HCT116 (cell line): ENCODE measurements around the gene AFAP1. TPM values are rescaled to one million over a fixed set of nuclear protein-coding genes. Genes with fewer than 3 reads are reported as not detected.

Source experiments
- ATAC-seq: fragments of 200-7000 bp; cut with Tn5 transposase; 2 replicates; pipeline ENCODE4 v1.9.1; 2020; ENCODE audit warnings: mild to moderate bottlenecking, moderate library complexity
- BruUV-seq: library from RNA; stranded (reverse); fragments of 400-500 nt; replicated peaks from 2 replicates; lab custom pipeline; 2021; lab: Mats Ljungman, UMichigan
- CTCF ChIA-PET: fragments of 300-600 bp; sonication (Branson Sonifier 250); formaldehyde crosslinking; loops from one replicate; lab custom pipeline; 2021; ENCODE audit warnings: antibody characterized with exemption; lab: Charles Lee
- POLR2A ChIA-PET: fragments of 300-600, 350-600 bp; sonication (Branson Sonifier 250); formaldehyde crosslinking; loops from one replicate; lab custom pipeline; 2021; ENCODE audit warnings: antibody characterized with exemption; lab: Charles Lee
- RAD21 ChIA-PET, 2 experiments: fragments of 300-600 bp; sonication (Branson Sonifier 250); formaldehyde crosslinking; loops; one replicate each; lab custom pipeline; 2023; ENCODE audit warnings: low total read pairs in 2 of 2; ENCODE audit not compliant: uncharacterized antibody in 2 of 2, unreplicated experiment in 2 of 2, low non-redundant PET in 1 of 2; lab: Charles Lee
- DNase-seq: peaks from one replicate; pipeline ENCODE4 v3.0.0-alpha.2; 2010; ENCODE audit warnings: low read depth, low spot score
- H2AFZ ChIP-seq: fragments of 200-600 bp; shearing (Covaris generic), sonication (generic); 2 replicates; pipeline ENCODE4 v1.6.1; 2017; ENCODE audit warnings: low read depth, mixed run types, mixed read lengths, antibody characterized with exemption, low read length; ENCODE audit not compliant: poor library complexity, severe bottlenecking
- H3K27ac ChIP-seq: 2 replicates; pipeline ENCODE4 v1.5.1; 2012; ENCODE audit warnings: low read depth, low read length
- H3K27me3 ChIP-seq: fragments of 200-600 bp; sonication (generic); 2 replicates; pipeline ENCODE4 v1.6.1; 2016; ENCODE audit warnings: mixed run types, low read length, mixed read lengths; ENCODE audit not compliant: insufficient read depth
- H3K36me3 ChIP-seq, 2 experiments: fragments of 200-500 bp in 1 of 2; fragments of 200-600 bp in 1 of 2; sonication (Bioruptor generic) in 1 of 2; sonication (generic) in 1 of 2; 2 replicates each; pipeline versions ENCODE4 v1.5.1 to v1.6.1; 2014 to 2016; ENCODE audit warnings: low read length in 2 of 2, inconsistent platforms in 1 of 2, mixed read lengths in 1 of 2, mixed run types in 1 of 2; ENCODE audit not compliant: insufficient read depth in 2 of 2, control insufficient read depth in 1 of 2
- H3K4me1 ChIP-seq, 2 experiments: fragments of 200-600 bp in 1 of 2; sonication (generic) in 1 of 2; 2 replicates each; pipeline versions ENCODE4 v1.5.1 to v1.6.1; 2012 to 2017; ENCODE audit warnings: low read length in 2 of 2, inconsistent platforms in 1 of 2, mild to moderate bottlenecking in 1 of 2, mixed read lengths in 1 of 2, mixed run types in 1 of 2, moderate library complexity in 1 of 2; ENCODE audit not compliant: insufficient read depth in 2 of 2, control insufficient read depth in 1 of 2
- H3K4me2 ChIP-seq: fragments of 200-600 bp; sonication (generic); 2 replicates; pipeline ENCODE4 v1.6.1; 2017; ENCODE audit warnings: mixed run types, low read length, mixed read lengths
- H3K4me3 ChIP-seq, 2 experiments: fragments of 200-600 bp in 1 of 2; sonication (generic) in 1 of 2; replicated peaks in 1 of 2; 2 replicates each; pipeline ENCODE4 v1.5.1; 2011 to 2016; ENCODE audit warnings: low read length in 2 of 2, control low read depth in 1 of 2, low read depth in 1 of 2, mild to moderate bottlenecking in 1 of 2, mixed read lengths in 1 of 2, mixed run types in 1 of 2
- H3K79me2 ChIP-seq: fragments of 200-600 bp; sonication (generic); 2 replicates; pipeline ENCODE4 v1.6.1; 2017; ENCODE audit warnings: mild to moderate bottlenecking, mixed run types, low read length, moderate library complexity, mixed read lengths; ENCODE audit not compliant: insufficient read depth
- H3K9ac ChIP-seq: fragments of 200-600 bp; sonication (generic); 2 replicates; pipeline ENCODE4 v1.6.1; 2016; ENCODE audit warnings: low read length, mixed read lengths
- H3K9me2 ChIP-seq: fragments of 200-600 bp; sonication (generic), shearing (Covaris generic); 2 replicates; pipeline ENCODE4 v1.6.1; 2017; ENCODE audit warnings: mixed run types, mild to moderate bottlenecking, moderate library complexity; ENCODE audit not compliant: insufficient read depth
- H3K9me3 ChIP-seq, 2 experiments: fragments of 200-500 bp in 1 of 2; fragments of 200-600 bp in 1 of 2; sonication (Bioruptor generic) in 1 of 2; sonication (generic) in 1 of 2; 2 replicates each; pipeline ENCODE4 v1.6.1; 2014 to 2017; ENCODE audit warnings: low read length in 2 of 2, mixed read lengths in 2 of 2, inconsistent platforms in 1 of 2, low read depth in 1 of 2, mild to moderate bottlenecking in 1 of 2, mixed run types in 1 of 2, moderate library complexity in 1 of 2; ENCODE audit not compliant: control insufficient read depth in 1 of 2, insufficient read depth in 1 of 2
- H4K20me1 ChIP-seq: fragments of 200-600 bp; sonication (generic), shearing (Covaris generic); 2 replicates; pipeline ENCODE4 v1.6.1; 2017; ENCODE audit warnings: mixed run types, mild to moderate bottlenecking, moderate library complexity; ENCODE audit not compliant: insufficient read depth
- EGR1 ChIP-seq: IDR thresholded peaks from 2 replicates; pipeline ENCODE4 v1.6.1; 2012; ENCODE audit warnings: low read depth
- ELF1 ChIP-seq: IDR thresholded peaks from 2 replicates; pipeline ENCODE4 v1.6.1; 2012; ENCODE audit warnings: low read depth, borderline replicate concordance
- FOSL1 ChIP-seq: IDR thresholded peaks from 2 replicates; pipeline ENCODE4 v1.6.1; 2012; ENCODE audit warnings: low read depth
- POLR2AphosphoS5 ChIP-seq: IDR thresholded peaks from 2 replicates; pipeline ENCODE4 v1.6.1; 2011; ENCODE audit warnings: mild to moderate bottlenecking, low read depth, low read length, moderate library complexity
- TCF7L2 ChIP-seq: IDR thresholded peaks from 2 replicates; pipeline ENCODE4 v1.7.0; 2011; ENCODE audit warnings: borderline replicate concordance, inconsistent platforms; ENCODE audit not compliant: insufficient read depth, insufficient read length; ENCODE audit errors: extremely low read depth
- ZBTB33 ChIP-seq: IDR thresholded peaks from 2 replicates; pipeline ENCODE4 v1.6.1; 2011; ENCODE audit warnings: mild to moderate bottlenecking, low read length, moderate library complexity; ENCODE audit not compliant: insufficient replicate concordance; ENCODE audit errors: extremely low read depth
- ZFX ChIP-seq: fragments of 450-650 bp; IDR thresholded peaks from 2 replicates; pipeline ENCODE4 v1.6.1; 2017
- intact Hi-C: fragments of 100-400 bp; cut with micrococcal nuclease; formaldehyde crosslinking; loops from 2 replicates; pipeline ENCODE4 v1.10.0; 2022
- total RNA-seq: library from RNA; stranded (reverse); gene quantifications from one replicate; pipeline ENCODE4 v1.2.1, GENCODE V29; 2021; ENCODE audit not compliant: unreplicated experiment

AFAP1 gene
- total RNA-seq, 1 experiment from 2014 or later, result 19.4 TPM

- no peaks in the 10 kb centered on the region for H3K9me3 ChIP-seq
- DNase-seq, result no peak
- BruUV-seq, result no TSS peak
- no peak for ATAC-seq
- no peak overlapping the region for H2AFZ ChIP-seq
- intact Hi-C loops, result no loop called here
- ChIA-PET CTCF (interaction anchor here (0.6 kb wide), 1 partner anchor 42 kb away, joined by 3 read pairs; no protein-coding TSS in a partner anchor), POLR2A (no interaction called here), RAD21 (no interaction called here)
- H3K9ac ChIP-seq, result no peak overlapping the region
- TF ChIP-seq ELF1 (no peak), EGR1 (no peak), POLR2AphosphoS5 (no peak), ZFX (no peak), FOSL1 (no peak), ZBTB33 (no peak), TCF7L2 (no peak)
- peaks cover 0 to 3% of the 10 kb centered on the region in 2 experiments; a peak in 2 of 4 replicates for H3K36me3 ChIP-seq
- no peaks in the 10 kb centered on the region for H3K9me2 ChIP-seq
- no peaks in the 10 kb centered on the region for H3K79me2 ChIP-seq
- H3K27me3 ChIP-seq, result no peaks in the 10 kb centered on the region
- no peak overlapping the region for H3K4me3 ChIP-seq
- H3K4me2 ChIP-seq, result no peak overlapping the region
- no peaks in the 10 kb centered on the region for H4K20me1 ChIP-seq
- peaks cover 0 to 4% of the 10 kb centered on the region in 2 experiments; a peak in 1 of 4 replicates for H3K4me1 ChIP-seq
- no peak overlapping the region for H3K27ac ChIP-seq
These were observed 176.6 kb downstream of the AFAP1 start for GRCh38 chr4:7763106-7763505.
